ENCODE measurements around the gene SDCCAG8. TPM values are rescaled to one million over a fixed set of nuclear protein-coding genes. Genes with fewer than 3 reads are reported as not detected.
A peak's percentile ranks its signal among the peaks of the same experiment; 100 is the strongest.

Gene SDCCAG8
- total RNA-seq, 1 experiment from 2014 or later: 10.0 TPM

DNA sequence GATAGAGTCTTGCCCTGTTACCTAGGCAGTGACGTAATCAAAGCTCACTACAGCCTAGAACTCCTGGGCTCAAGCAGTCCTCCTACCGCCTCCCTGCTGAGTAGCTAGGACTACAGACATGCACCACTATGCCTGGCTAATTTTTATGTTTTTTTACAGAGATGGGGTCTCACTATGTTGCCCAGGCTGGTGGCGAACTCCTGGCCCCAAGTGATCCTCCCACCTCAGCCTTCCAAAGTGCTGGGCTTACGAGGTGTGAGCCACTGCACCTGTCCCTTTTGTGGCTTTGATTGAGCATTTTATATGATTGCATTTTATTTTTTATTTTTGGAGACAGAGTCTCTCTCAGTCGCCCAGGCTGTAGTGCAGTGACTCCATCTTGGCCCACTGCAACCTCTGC is 25.8 kb downstream of the SDCCAG8 start:
- no peak overlapping the region for H2BK120ac ChIP-seq (ENCODE audit: low read depth, low read length, poor library complexity, severe bottlenecking)
- H3K4me3 Mint-ChIP-seq: no peak overlapping the region
- no peak overlapping the region for H2AK5ac ChIP-seq (ENCODE audit: insufficient read length, low read length)
- no peaks in the 10 kb centered on the region for H3K27me3 Mint-ChIP-seq (ENCODE audit: low read depth)
- no peak overlapping the region for H4K8ac ChIP-seq (replicated peaks; ENCODE audit: insufficient read length, low read depth, low read length)
- no peak overlapping the region for H2AFZ ChIP-seq (ENCODE audit: low read length)
- peak overlapping the region in 1 of 3 experiments; percentile 27; a peak in 1 of 7 replicates for H3K27ac Mint-ChIP-seq
- no peak for TF ChIP-seq CTCF (conservative IDR thresholded peaks at IDR 0.05)
- no peak overlapping the region for H3T11ph ChIP-seq (ENCODE audit: low read length)
- no peak overlapping the region for H4K91ac ChIP-seq (ENCODE audit: insufficient read length, low read depth, low read length)
- no peak overlapping the region for H3K23ac ChIP-seq (ENCODE audit: insufficient read length, low read depth, low read length)
- no peak overlapping the region for H3K4me2 ChIP-seq (ENCODE audit: insufficient read depth, insufficient read length, low read length)
- no peak overlapping the region for H3K4ac ChIP-seq (ENCODE audit: low read depth, low read length)
- DNase-seq: no peak
- H3K4me1 ChIP-seq (ENCODE audit: insufficient read depth, low read length): no peaks in the 10 kb centered on the region; the same call in 1 of the 2 replicates
- H2BK15ac ChIP-seq (ENCODE audit: low read depth, low read length): no peak overlapping the region
- no peaks in the 10 kb centered on the region for H3K23me2 ChIP-seq (ENCODE audit: insufficient read length, low read depth, low read length, poor library complexity, severe bottlenecking)
- H3K4me1 Mint-ChIP-seq: peaks cover 8 to 10% of the 10 kb centered on the region in 2 experiments; a peak in 3 of 4 replicates
- no peaks in the 10 kb centered on the region for H3K27me3 ChIP-seq (ENCODE audit: insufficient read depth, low read length)
- H3K9me3 Mint-ChIP-seq: peaks cover 3 to 5% of the 10 kb centered on the region in 2 experiments; a peak in 2 of 5 replicates
- no peak overlapping the region for H2BK12ac ChIP-seq (ENCODE audit: insufficient read length, low read depth, low read length)
- H4K5ac ChIP-seq (ENCODE audit: insufficient read length, low read depth, low read length): no peak overlapping the region
- H3K14ac ChIP-seq (ENCODE audit: insufficient read depth, low read length): no peak overlapping the region
- no peak overlapping the region for H3K18ac ChIP-seq (ENCODE audit: insufficient read length, low read depth, low read length)
- no peaks in the 10 kb centered on the region for H3K79me2 ChIP-seq (ENCODE audit: insufficient read depth, low read length)
- H3K56ac ChIP-seq (ENCODE audit: insufficient read length, low read depth, low read length): no peak overlapping the region
- no peak overlapping the region for H2BK20ac ChIP-seq (ENCODE audit: low read depth, low read length, poor library complexity, severe bottlenecking)
- no peaks in the 10 kb centered on the region for H3K9me3 ChIP-seq (ENCODE audit: control insufficient read depth, low read depth, low read length)
- no peaks in the 10 kb centered on the region for H4K20me1 ChIP-seq (ENCODE audit: control insufficient read depth, insufficient read depth, insufficient read length)
- H3K27ac ChIP-seq (ENCODE audit: insufficient read length, low read depth, low read length): no peak overlapping the region
- H3K9ac ChIP-seq (ENCODE audit: extremely low read depth, insufficient read length, low read length): no peak overlapping the region
- no peak overlapping the region for H2BK5ac ChIP-seq (ENCODE audit: insufficient read length, low read length)
- H3K79me1 ChIP-seq (ENCODE audit: insufficient read depth, low read depth, low read length, poor library complexity, severe bottlenecking): no peaks in the 10 kb centered on the region
- no CpG with 5 or more reads among the region's 5 CpGs for WGBS (ENCODE audit: extremely low coverage, insufficient read length, low lambda C conversion rate)
- peaks cover 2 to 11% (median 4%) of the 10 kb centered on the region in 3 experiments; a peak in 5 of 7 replicates for H3K36me3 Mint-ChIP-seq (ENCODE audit: insufficient read depth in 1 of 3, low read depth in 3 of 3)
